Endothelial cell of umbilical vein (primary cell): Measurements from ENCODE around the gene ZEB1. TPM values are rescaled to one million over a fixed set of nuclear protein-coding genes. Genes with fewer than 3 reads are reported as not detected.

Experiments used
- BruUV-seq: library from RNA; stranded (reverse); fragments of 400-500 nt; replicated peaks from 2 replicates; lab custom pipeline; 2021; lab: Mats Ljungman, UMichigan
- CTCF ChIA-PET: fragments of 300-600, 350-600 bp; sonication (Branson Sonifier 250); formaldehyde crosslinking; loops from one replicate; lab custom pipeline; 2021; ENCODE audit warnings: antibody characterized with exemption, inconsistent platforms; lab: Charles Lee
- POLR2A ChIA-PET: fragments of 300-600, 350-600 bp; sonication (Branson Sonifier 250); formaldehyde crosslinking; loops from one replicate; lab custom pipeline; 2021; ENCODE audit warnings: antibody characterized with exemption, inconsistent platforms; lab: Charles Lee
- DNase-seq: peaks from one replicate; pipeline ENCODE4 v3.0.0-alpha.2; 2011; ENCODE audit warnings: low read depth, low spot score
- FAIRE-seq: peaks from 2 replicates; lab custom pipeline; 2011; peaks lifted over from hg19 to GRCh38; lab: Jason Lieb, UNC
- H2AFZ ChIP-seq: 2 replicates; pipeline ENCODE4 v1.6.0; 2012; ENCODE audit warnings: low read depth, low read length, control low read depth, inconsistent platforms
- H3K27ac ChIP-seq: 2 replicates; pipeline ENCODE4 v1.5.1; 2011; ENCODE audit warnings: low read depth, mild to moderate bottlenecking, control low read depth, low read length, moderate library complexity; ENCODE audit not compliant: insufficient read depth
- H3K27me3 ChIP-seq, 2 experiments: 2 replicates each; pipeline versions ENCODE4 v1.6.0 to v1.6.1; 2011; ENCODE audit warnings: low read length in 2 of 2, mixed read lengths in 1 of 2; ENCODE audit not compliant: control insufficient read depth in 2 of 2, insufficient read depth in 2 of 2
- H3K36me3 ChIP-seq, 2 experiments: 2 replicates in 1 of 2; 3 replicates in 1 of 2; pipeline ENCODE4 v1.5.1; 2011; ENCODE audit warnings: low read length in 2 of 2, mild to moderate bottlenecking in 1 of 2, moderate library complexity in 1 of 2; ENCODE audit not compliant: control insufficient read depth in 2 of 2, insufficient read depth in 2 of 2; ENCODE audit errors: extremely low read depth in 1 of 2
- H3K4me1 ChIP-seq: 3 replicates; pipeline ENCODE4 v1.5.1; 2011; ENCODE audit warnings: mild to moderate bottlenecking, low read length; ENCODE audit not compliant: control insufficient read depth, insufficient read depth; ENCODE audit errors: extremely low read depth
- H3K4me2 ChIP-seq: 2 replicates; pipeline ENCODE4 v1.6.1; 2011; ENCODE audit warnings: low read length, control low read depth, mixed read lengths; ENCODE audit not compliant: insufficient read depth
- H3K4me3 ChIP-seq, 3 experiments: fragments of 200-600 bp in 1 of 3; sonication (generic), shearing (Covaris generic) in 1 of 3; replicated peaks in 1 of 3; 2 replicates each; pipeline ENCODE4 v1.5.1; 2011 to 2016; ENCODE audit warnings: control low read depth in 3 of 3, low read length in 3 of 3, mild to moderate bottlenecking in 2 of 3, inconsistent platforms in 1 of 3, low read depth in 1 of 3, moderate library complexity in 1 of 3; ENCODE audit not compliant: insufficient read depth in 1 of 3
- H3K79me2 ChIP-seq: 2 replicates; pipeline ENCODE4 v1.6.0; 2012; ENCODE audit warnings: low read length, inconsistent platforms; ENCODE audit not compliant: control insufficient read depth, insufficient read depth
- H3K9ac ChIP-seq: replicated peaks from 2 replicates; pipeline ENCODE3; 2011; ENCODE audit warnings: low read length, control low read depth; ENCODE audit not compliant: insufficient read depth; ENCODE audit errors: extremely low read depth
- H3K9me1 ChIP-seq: replicated peaks from 3 replicates; pipeline ENCODE4 v1.6.0; 2011; ENCODE audit warnings: mild to moderate bottlenecking, low read length; ENCODE audit not compliant: control insufficient read depth, insufficient read depth; ENCODE audit errors: extremely low read depth
- H3K9me3 ChIP-seq: replicated peaks from 2 replicates; pipeline ENCODE4 v1.5.1; 2012; ENCODE audit warnings: low read length, inconsistent platforms; ENCODE audit not compliant: control insufficient read depth, insufficient read depth
- H4K20me1 ChIP-seq: replicated peaks from 2 replicates; pipeline ENCODE3; 2011; ENCODE audit warnings: mild to moderate bottlenecking, low read length; ENCODE audit not compliant: control insufficient read depth, insufficient read depth; ENCODE audit errors: extremely low read depth
- CTCF ChIP-seq, 2 donors: IDR thresholded peaks; 1 replicate in 1 of 2; 2 replicates in 1 of 2; pipeline ENCODE4 v1.5.1; 2011; ENCODE audit warnings: low read length in 2 of 2, mild to moderate bottlenecking in 2 of 2, moderate library complexity in 2 of 2, control low read depth in 1 of 2, inconsistent platforms in 1 of 2, low read depth in 1 of 2; ENCODE audit not compliant: insufficient read depth in 1 of 2; ENCODE audit errors: extremely low read depth in 1 of 2
- GATA2 ChIP-seq: IDR thresholded peaks from 2 replicates; pipeline ENCODE4 v1.7.0; 2011; ENCODE audit warnings: low read depth, mild to moderate bottlenecking, moderate library complexity, mixed read lengths, low read length; ENCODE audit not compliant: insufficient read length, insufficient read depth
- JUN ChIP-seq: IDR thresholded peaks from 2 replicates; pipeline ENCODE4 v1.6.1; 2011; ENCODE audit warnings: borderline replicate concordance, low read depth; ENCODE audit not compliant: insufficient read length, insufficient read depth
- POLR2A ChIP-seq: IDR thresholded peaks from 2 replicates; pipeline ENCODE4 v1.6.1; 2012; ENCODE audit warnings: low read depth, mild to moderate bottlenecking, control low read depth, low read length
- POLR2AphosphoS5 ChIP-seq: IDR thresholded peaks from 2 replicates; pipeline ENCODE4 v1.6.1; 2012; ENCODE audit warnings: low read depth, mild to moderate bottlenecking, control low read depth, low read length, moderate library complexity; ENCODE audit not compliant: insufficient read depth
- dilution Hi-C: fragments of 300-500 bp; cut with MboI; formaldehyde crosslinking; loops from one replicate; pipeline ENCODE4 v1.15.0; 2019; ENCODE audit warnings: low sequenced_read_pairs; ENCODE audit not compliant: extremely low pct_ligation_motif_present
- intact Hi-C: fragments of 100-400 bp; cut with micrococcal nuclease; formaldehyde crosslinking; loops from one replicate; pipeline ENCODE4 v1.10.0; 2022
- polyA plus RNA-seq, 4 experiments: library from polyadenylated mRNA; depleted of rRNA in 3 of 4; stranded (reverse) in 3 of 4; unstranded in 1 of 4; fragments of >200 nt; gene quantifications; 2 replicates each; pipeline versions ENCODE4 v1.2.1 to v1.2.3, GENCODE V29; 2011 to 2012; ENCODE audit warnings: missing spikeins in 1 of 4
- total RNA-seq: library from RNA; stranded (reverse); gene quantifications from 2 replicates; pipeline ENCODE4 v1.2.3, GENCODE V29; 2021

ZEB1 gene
- total and polyA plus RNA-seq, 2 donors (not counting 3 experiments of a cell fraction or from before 2014, with no cell fraction given): 19.8 to 130 TPM

DNA sequence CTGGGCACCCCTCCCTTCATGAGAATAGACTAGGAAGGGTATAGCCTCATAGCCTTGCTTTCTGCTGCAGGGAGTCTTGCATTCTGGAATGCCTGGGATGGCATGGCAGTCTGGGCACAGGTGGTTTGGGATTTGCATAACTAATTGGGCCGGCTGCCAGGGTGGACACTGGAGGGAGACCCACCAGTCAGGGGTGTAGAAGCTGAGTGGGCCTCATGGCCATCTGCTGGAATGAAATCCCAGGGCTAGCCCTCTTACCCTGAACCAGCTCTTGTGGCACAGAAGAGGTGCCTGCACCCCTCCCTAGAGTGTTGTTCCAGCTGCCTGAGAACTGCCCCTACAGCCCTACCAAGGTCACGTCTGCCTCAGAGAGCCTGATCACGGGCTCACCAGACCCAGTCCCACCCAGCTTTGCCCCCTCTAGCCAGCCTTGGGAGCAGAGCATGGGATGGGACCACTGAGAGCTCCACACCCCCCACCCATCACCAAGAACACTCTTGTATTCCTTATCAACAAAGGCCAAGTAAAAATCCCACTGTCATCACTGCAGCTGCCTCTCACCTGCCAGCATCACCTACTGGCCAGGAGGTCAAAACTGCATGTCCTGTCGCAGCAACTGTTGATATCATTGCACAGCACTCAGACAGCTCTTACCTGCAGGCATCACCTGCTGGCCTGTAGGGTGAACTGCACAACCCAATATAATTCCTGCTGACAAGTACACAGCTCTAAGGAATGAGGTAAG is 148.9 kb downstream of the ZEB1 start:
- Histone ChIP-seq H3K9ac (no peak overlapping the region), H3K27me3 (no peaks in the 10 kb centered on the region), H3K36me3 (peaks cover 15 to 19% of the 10 kb centered on the region in 2 experiments), H3K9me1 (no peaks in the 10 kb centered on the region), H3K9me3 (no peaks in the 10 kb centered on the region), H3K79me2 (peaks cover 15% of the 10 kb centered on the region), H2AFZ (no peak overlapping the region), H4K20me1 (peaks cover 2% of the 10 kb centered on the region), H3K27ac (no peak overlapping the region), H3K4me2 (no peak overlapping the region), H3K4me3 (no peak overlapping the region), H3K4me1 (no peaks in the 10 kb centered on the region)
- ChIA-PET POLR2A (no interaction called here), CTCF (interaction anchor here (0.8 to 2.2 kb wide), 6 partner anchors 12 to 716 kb away, joined by 3 to 7 read pairs (median 6); no protein-coding TSS in a partner anchor)
- FAIRE-seq: no peak
- BruUV-seq: no TSS peak
- intact Hi-C loops (loop anchor here (1.0 kb wide), 1 partner anchor 684 kb away; no protein-coding TSS in a partner anchor), dilution Hi-C loops (no loop called here)
- TF ChIP-seq JUN: no peak
- no peak for TF ChIP-seq POLR2A
- peak; percentile 21 to 43 for TF ChIP-seq CTCF (IDR thresholded peaks at IDR 0.05; ENCODE audit: extremely low read depth in 1 of 2, insufficient read depth in 1 of 2, low read depth in 1 of 2, low read length in 2 of 2)
- DNase-seq: no peak

DNA sequence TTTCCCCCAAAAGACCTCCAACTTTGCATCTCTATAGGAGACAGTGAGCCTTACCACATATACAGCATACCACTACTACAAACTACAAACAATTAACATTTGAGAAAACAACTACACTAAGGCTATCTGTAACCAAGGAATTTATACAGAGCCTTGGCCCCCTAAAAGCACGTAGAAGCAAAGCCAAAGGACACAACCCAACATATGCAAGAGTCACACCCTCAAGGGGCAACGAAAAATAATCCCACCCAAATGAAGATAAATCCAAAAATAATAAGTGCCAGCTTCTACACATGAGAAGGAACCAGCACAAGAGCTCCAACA is 149.5 kb downstream of the ZEB1 start:
- ChIA-PET CTCF (interaction anchor here (0.8 to 2.2 kb wide), 5 partner anchors 12 to 717 kb away, joined by 3 to 7 read pairs (median 5); no protein-coding TSS in a partner anchor), POLR2A (no interaction called here)

More for the DNA sequence above, 149.5 kb downstream of the ZEB1 start:
- H3K9ac ChIP-seq: no peak overlapping the region
- no peaks in the 10 kb centered on the region for H4K20me1 ChIP-seq
- no peak overlapping the region for H3K4me2 ChIP-seq
- H3K36me3 ChIP-seq: peaks cover 9 to 15% of the 10 kb centered on the region in 2 experiments
- DNase-seq (no peak), FAIRE-seq (no peak)
- H3K27me3 ChIP-seq: no peaks in the 10 kb centered on the region
- H3K9me3 ChIP-seq: no peaks in the 10 kb centered on the region
- no peak overlapping the region for H2AFZ ChIP-seq
- H3K79me2 ChIP-seq: peaks cover 11% of the 10 kb centered on the region
- no TSS peak for BruUV-seq
- intact Hi-C loops (loop anchor here (1.0 kb wide), 1 partner anchor 684 kb away; no protein-coding TSS in a partner anchor), dilution Hi-C loops (no loop called here)
- no peaks in the 10 kb centered on the region for H3K4me1 ChIP-seq
- no peaks in the 10 kb centered on the region for H3K9me1 ChIP-seq
- no peak overlapping the region for H3K27ac ChIP-seq
- no peak overlapping the region for H3K4me3 ChIP-seq
- TF ChIP-seq POLR2A: no peak
- no peak for TF ChIP-seq POLR2AphosphoS5
- no peak for TF ChIP-seq GATA2
- no peak for TF ChIP-seq CTCF (IDR thresholded peaks at IDR 0.05; ENCODE audit: extremely low read depth in 1 of 2, insufficient read depth in 1 of 2, low read depth in 1 of 2, low read length in 2 of 2)
